IMR-90 (cell line): Measurements from ENCODE around the gene RYK. TPM values are rescaled to one million over a fixed set of nuclear protein-coding genes. Genes with fewer than 3 reads are reported as not detected.

Source experiments
- ATAC-seq: fragments of 200-7000 bp; cut with Tn5 transposase; 2 replicates; pipeline ENCODE4 v1.9.1; 2020; ENCODE audit warnings: low read depth, mild to moderate bottlenecking, moderate library complexity
- BruUV-seq: library from RNA; stranded (reverse); fragments of 400-500 nt; replicated peaks from 2 replicates; lab custom pipeline; 2021; lab: Mats Ljungman, UMichigan
- CTCF ChIA-PET: fragments of 300-600 bp; formaldehyde crosslinking; extraction: SDS; loops from one replicate; lab custom pipeline; 2021; ENCODE audit warnings: antibody characterized with exemption; lab: Yijun Ruan, JAX
- POLR2A ChIA-PET: fragments of 300-600 bp; sonication (Branson Sonifier 250); formaldehyde crosslinking; loops from one replicate; lab custom pipeline; 2022; ENCODE audit warnings: antibody characterized with exemption; ENCODE audit not compliant: unreplicated experiment; lab: Charles Lee
- DNase-seq: peaks from one replicate; pipeline ENCODE4 v3.0.0; 2013
- H2AFZ ChIP-seq: replicated peaks from 2 replicates; pipeline ENCODE3; 2013; ENCODE audit warnings: low read length, mild to moderate bottlenecking; ENCODE audit not compliant: poor library complexity
- H2AK5ac ChIP-seq: 2 replicates; pipeline ENCODE4 v1.6.1; 2013; ENCODE audit warnings: low read depth, low read length, inconsistent platforms
- H2AK9ac ChIP-seq: replicated peaks from 2 replicates; pipeline ENCODE3; 2013; ENCODE audit warnings: mild to moderate bottlenecking, low read depth, low read length, moderate library complexity; ENCODE audit not compliant: poor library complexity
- H2BK120ac ChIP-seq: 2 replicates; pipeline ENCODE4 v1.6.1; 2013; ENCODE audit warnings: low read depth, low read length, inconsistent platforms
- H2BK15ac ChIP-seq: 3 replicates; pipeline ENCODE4 v1.6.1; 2013; ENCODE audit warnings: low read depth, low read length, inconsistent platforms
- H2BK20ac ChIP-seq: 2 replicates; pipeline ENCODE4 v1.6.1; 2013; ENCODE audit warnings: low read depth, mild to moderate bottlenecking, inconsistent platforms, low read length, moderate library complexity
- H2BK5ac ChIP-seq: 2 replicates; pipeline ENCODE4 v1.6.1; 2013; ENCODE audit warnings: mild to moderate bottlenecking, low read depth, low read length, inconsistent platforms; ENCODE audit not compliant: poor library complexity, severe bottlenecking
- H3K14ac ChIP-seq: replicated peaks from 2 replicates; pipeline ENCODE4 v1.6.1; 2013; ENCODE audit warnings: low read depth, low read length, inconsistent platforms
- H3K18ac ChIP-seq: 2 replicates; pipeline ENCODE4 v1.6.1; 2013; ENCODE audit warnings: low read depth, low read length, control low read depth
- H3K23ac ChIP-seq: 2 replicates; pipeline ENCODE4 v1.6.1; 2013; ENCODE audit warnings: low read depth, low read length, inconsistent platforms
- H3K27ac ChIP-seq: 2 replicates; pipeline ENCODE4 v1.5.1; 2013; ENCODE audit warnings: mild to moderate bottlenecking, control low read depth, low read length; ENCODE audit not compliant: insufficient read depth
- H3K27me3 ChIP-seq: 2 replicates; pipeline ENCODE4 v1.6.1; 2013; ENCODE audit warnings: low read length; ENCODE audit not compliant: control insufficient read depth, insufficient read depth
- H3K36me3 ChIP-seq: 2 replicates; pipeline ENCODE4 v1.6.1; 2013; ENCODE audit warnings: low read length, mixed read lengths; ENCODE audit not compliant: control insufficient read depth, insufficient read depth
- H3K4ac ChIP-seq: 2 replicates; pipeline ENCODE4 v1.6.1; 2013; ENCODE audit warnings: low read depth, low read length, inconsistent platforms
- H3K4me1 ChIP-seq: 2 replicates; pipeline ENCODE4 v1.6.1; 2013; ENCODE audit warnings: low read length, mixed read lengths; ENCODE audit not compliant: control insufficient read depth, insufficient read depth
- H3K4me2 ChIP-seq: 2 replicates; pipeline ENCODE4 v1.6.1; 2013; ENCODE audit warnings: low read depth, mild to moderate bottlenecking, control low read depth, low read length, moderate library complexity
- H3K4me3 ChIP-seq: 2 replicates; pipeline ENCODE4 v1.5.1; 2013; ENCODE audit warnings: low read depth, mild to moderate bottlenecking, control low read depth, low read length, moderate library complexity; ENCODE audit not compliant: insufficient read depth
- H3K56ac ChIP-seq: 2 replicates; pipeline ENCODE4 v1.6.1; 2013; ENCODE audit warnings: low read length, inconsistent platforms; ENCODE audit not compliant: insufficient read depth; ENCODE audit errors: extremely low read depth
- H3K79me1 ChIP-seq, 2 experiments: 2 replicates each; pipeline ENCODE4 v1.6.1; 2013; ENCODE audit warnings: low read length in 2 of 2, inconsistent platforms in 1 of 2, low read depth in 1 of 2
- H3K9ac ChIP-seq: 2 replicates; pipeline ENCODE4 v1.6.1; 2013; ENCODE audit warnings: low read depth, low read length, control low read depth
- H3K9me1 ChIP-seq: 2 replicates; pipeline ENCODE4 v1.6.1; 2013; ENCODE audit warnings: low read length, inconsistent platforms; ENCODE audit not compliant: insufficient read depth
- H3K9me3 ChIP-seq: 2 replicates; pipeline ENCODE4 v1.6.1; 2013; ENCODE audit warnings: low read length; ENCODE audit not compliant: control insufficient read depth, insufficient read depth
- H4K20me1 ChIP-seq: 2 replicates; pipeline ENCODE4 v1.6.1; 2013; ENCODE audit warnings: low read length, inconsistent platforms; ENCODE audit not compliant: insufficient read depth
- H4K5ac ChIP-seq: 2 replicates; pipeline ENCODE4 v1.6.1; 2013; ENCODE audit warnings: mild to moderate bottlenecking, low read depth, low read length, control low read depth
- H4K8ac ChIP-seq, 2 experiments: 2 replicates each; pipeline ENCODE4 v1.6.1; 2013; ENCODE audit warnings: low read depth in 2 of 2, low read length in 2 of 2, control low read depth in 1 of 2, inconsistent platforms in 1 of 2
- H4K91ac ChIP-seq: 2 replicates; pipeline ENCODE4 v1.6.1; 2013; ENCODE audit warnings: low read depth, low read length, inconsistent platforms; ENCODE audit not compliant: insufficient read depth
- CEBPB ChIP-seq: IDR thresholded peaks from 2 replicates; pipeline ENCODE4 v1.6.1; 2012; ENCODE audit warnings: low read depth, low read length, improper control_type of control experiment
- FOS ChIP-seq: fragments of 150-350 bp; IDR thresholded peaks from 2 replicates; pipeline ENCODE4 v1.6.1; 2016; ENCODE audit warnings: low read depth, low read length
- RAD21 ChIP-seq: IDR thresholded peaks from 2 replicates; pipeline ENCODE4 v1.6.1; 2012; ENCODE audit warnings: low read length, improper control_type of control experiment
- whole genome bisulfite sequencing, 2 experiments: methylation state at CpG; one replicate each; pipeline versions ENCODE4 v1.1.5 to v1.1.7; 2013; ENCODE audit warnings: missing lambda C conversion rate in 2 of 2; ENCODE audit not compliant: insufficient read length in 1 of 2; ENCODE audit errors: extremely low coverage in 2 of 2; 5-methylcytosine and 5-hydroxymethylcytosine counted together
- dilution Hi-C: fragments of 300-500 bp; cut with HindIII; formaldehyde crosslinking; loops from one replicate; pipeline ENCODE4 v1.14.3; 2018; ENCODE audit warnings: low sequenced_read_pairs; ENCODE audit not compliant: unreplicated experiment
- in situ Hi-C: fragments of 300-500 bp; cut with MboI; formaldehyde crosslinking; loops from 3 replicates; pipeline ENCODE4 v1.14.3; 2019; ENCODE audit warnings: low sequenced_read_pairs, inconsistent platforms, mixed read lengths
- intact Hi-C: fragments of 100-400 bp; cut with micrococcal nuclease; formaldehyde crosslinking; loops from 2 replicates; pipeline ENCODE4 v1.10.0; 2022
- polyA plus RNA-seq, 3 experiments: library from polyadenylated mRNA; depleted of rRNA; stranded (reverse); fragments of >200 nt; gene quantifications; 2 replicates each; pipeline ENCODE4 v1.2.3, GENCODE V29; 2012; ENCODE audit warnings: low replicate concordance in 1 of 3
- total RNA-seq: library from RNA; depleted of rRNA; stranded (reverse); fragments of >200 nt; gene quantifications from 2 replicates; pipeline ENCODE4 v1.2.3, GENCODE V29; 2012

The RYK gene
- total and polyA plus RNA-seq, 2 of the 4 experiments (the other 2 are of a cell fraction) = 42.4 to 106 TPM

DNA sequence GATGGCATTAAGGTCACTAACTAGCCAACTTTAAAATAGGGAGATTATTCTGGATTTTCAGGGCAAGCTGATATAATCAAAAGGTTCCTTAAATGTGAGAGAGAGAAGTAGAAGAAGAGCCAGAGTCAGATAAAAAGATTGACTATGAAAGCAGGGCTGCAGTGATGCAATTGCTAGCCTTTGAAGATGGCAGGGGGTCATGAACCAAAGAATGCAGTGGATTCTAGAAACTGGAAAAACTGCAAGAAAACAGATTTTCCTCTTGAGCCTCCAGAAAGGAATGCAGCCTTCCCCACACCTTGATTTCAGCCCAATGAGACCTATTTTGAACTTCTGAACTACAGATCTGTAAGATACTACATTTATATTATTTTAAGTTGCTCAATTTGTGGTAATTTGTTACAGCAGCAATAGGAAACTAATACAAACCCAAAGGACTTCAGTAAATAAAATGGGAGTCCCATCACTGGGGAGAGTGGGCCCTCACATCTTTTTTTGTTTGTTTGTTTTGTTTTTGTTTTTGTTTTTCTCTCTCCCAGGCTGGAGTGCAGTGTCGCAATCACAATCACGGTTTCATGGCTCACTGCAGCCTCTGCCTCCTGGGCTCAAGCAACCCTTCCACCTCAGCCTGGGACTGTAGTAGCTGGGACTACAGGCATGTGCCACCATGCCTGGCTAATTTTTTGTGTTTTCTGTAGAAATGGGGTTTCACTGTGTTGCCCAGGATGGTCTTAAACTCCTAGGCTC, 31.4 kb upstream of the RYK start:
- dilution Hi-C loops = no loop called here
- H2AK5ac ChIP-seq = no peak overlapping the region
- H3K4ac ChIP-seq = no peak overlapping the region
- H4K8ac ChIP-seq = no peak overlapping the region
- in situ Hi-C loops = no loop called here
- no peak overlapping the region for H3K27ac ChIP-seq
- no peak for DNase-seq
- CTCF ChIA-PET = no interaction called here
- H2BK5ac ChIP-seq = no peak overlapping the region
- no TSS peak for BruUV-seq
- H3K4me3 ChIP-seq = no peak overlapping the region
- no peak overlapping the region for H2BK120ac ChIP-seq
- no peak overlapping the region for H3K9ac ChIP-seq
- no peaks in the 10 kb centered on the region for H3K36me3 ChIP-seq
- no peak overlapping the region for H3K23ac ChIP-seq
- no CpG with 5 or more reads among the region's 2 CpGs for WGBS, 2 experiments
- no peak overlapping the region for H2BK20ac ChIP-seq
- H3K4me2 ChIP-seq = no peak overlapping the region
- ATAC-seq = no peak
- H3K18ac ChIP-seq = no peak overlapping the region
- H3K79me1 ChIP-seq = no peaks in the 10 kb centered on the region
- H2AFZ ChIP-seq = no peak overlapping the region
- H3K9me3 ChIP-seq = no peaks in the 10 kb centered on the region
- H3K27me3 ChIP-seq = 0 out of 2 replicates have a peak, but pooled peaks cover 1% of the 10 kb centered on the region
- no peak overlapping the region for H3K14ac ChIP-seq
- TF ChIP-seq RAD21 (no peak), CEBPB (peak; percentile 69), FOS (no peak)
- H4K5ac ChIP-seq = no peak overlapping the region
- H2BK15ac ChIP-seq = no peak overlapping the region
- no peaks in the 10 kb centered on the region for H4K20me1 ChIP-seq
- H2AK9ac ChIP-seq = no peak overlapping the region
- intact Hi-C loops = no loop called here
- peaks cover 6% of the 10 kb centered on the region for H3K4me1 ChIP-seq
- POLR2A ChIA-PET = no interaction called here
- peaks cover 5% of the 10 kb centered on the region; the same call in 1 of the 2 replicates for H3K9me1 ChIP-seq
- H3K56ac ChIP-seq = no peak overlapping the region
- H4K91ac ChIP-seq = no peak overlapping the region
